GM15510 (cell line): Measurements from ENCODE around the gene CACNB4.

Source experiments
- POLR2A ChIP-seq: IDR thresholded peaks from 3 replicates; pipeline ENCODE4 v1.6.1; 2011; ENCODE audit warnings: borderline replicate concordance; ENCODE audit not compliant: insufficient read length; ENCODE audit errors: extremely low read depth

CACNB4 gene

GRCh38 chr2:151786077-151786476 lies 312.8 kb downstream of the CACNB4 start:
- no peak for TF ChIP-seq POLR2A

- no peak for TF ChIP-seq POLR2A
Measured at GRCh38 chr2:151783133-151783520, 315.7 kb downstream of the CACNB4 start.
